CD4-positive, alpha-beta T cell treated with Interferon alpha-2 for 1 hour (primary cell): Measurements from ENCODE around the gene MRPL21.
"Not testable (repeated sequence)": the region's sequence is repeated elsewhere in the genome, so short reads cannot be mapped to it uniquely, and the experiment has no call there.

Source experiments
- DNase-seq, 2 donors: peaks; one replicate each; pipeline ENCODE4 v3.0.0-alpha.2; 2020 to 2022

Gene MRPL21

GRCh38 chr11:68908273-68908672, 4.6 kb upstream of the MRPL21 start:
- no peak for DNase-seq

- DNase-seq = no peak
Observed at GRCh38 chr11:68905421-68906360, 2.1 kb upstream of the MRPL21 start.

GRCh38 chr11:68904248-68904847, 716 bp upstream of the MRPL21 start:
- DNase-seq = peak in 1 of 2 donors; percentile 24

- DNase-seq = no peak
Observed at GRCh38 chr11:68900835-68901381, 2.7 kb downstream of the MRPL21 start.

GRCh38 chr11:68897441-68897840, 6.2 kb downstream of the MRPL21 start:
- DNase-seq = no peak

GRCh38 chr11:68896171-68896959, 7.3 kb downstream of the MRPL21 start:
- DNase-seq = no peak

GRCh38 chr11:68893282-68893681, 10.3 kb downstream of the MRPL21 start:
- no peak for DNase-seq

- no peak for DNase-seq
Observed at GRCh38 chr11:68892576-68892975, 11.1 kb downstream of the MRPL21 start.

- no peak for DNase-seq
Observed at GRCh38 chr11:68891351-68891948, 12.2 kb downstream of the MRPL21 start.

- DNase-seq = no peak
Observed at GRCh38 chr11:68890490-68891231, 13.0 kb downstream of the MRPL21 start.

- no peak for DNase-seq
Observed at GRCh38 chr11:68889948-68890446, 13.6 kb downstream of the MRPL21 start.

GRCh38 chr11:68884827-68885226, 18.8 kb downstream of the MRPL21 start:
- not testable (repeated sequence) for DNase-seq

- no peak for DNase-seq
Observed at GRCh38 chr11:68882391-68882790, 21.2 kb downstream of the MRPL21 start.

GRCh38 chr11:68881320-68881719, 22.3 kb downstream of the MRPL21 start:
- DNase-seq = no peak

GRCh38 chr11:68880851-68881250, 22.8 kb downstream of the MRPL21 start:
- DNase-seq = no peak

- DNase-seq = no peak
Observed at GRCh38 chr11:68878022-68878421, 25.6 kb downstream of the MRPL21 start.

- DNase-seq = no peak
Observed at GRCh38 chr11:68872216-68873003, 31.2 kb downstream of the MRPL21 start.

- DNase-seq = no peak
Observed at GRCh38 chr11:68870470-68870869, 33.2 kb downstream of the MRPL21 start.

- no peak for DNase-seq
Observed at GRCh38 chr11:68868221-68868835, 35.3 kb downstream of the MRPL21 start.

GRCh38 chr11:68867066-68867465, 36.6 kb downstream of the MRPL21 start:
- no peak for DNase-seq
